Heart left ventricle (tissue), 16 donors: ENCODE results near the gene URAD. TPM values are rescaled to one million over a fixed set of nuclear protein-coding genes. Genes with fewer than 3 reads are reported as not detected.
A peak's percentile ranks its signal among the peaks of the same experiment; 100 is the strongest.

Source experiments
- ATAC-seq, 4 donors: fragments of 200-7000 bp; cut with Tn5 transposase; one replicate each; pipeline ENCODE4 v1.9.1; 2020 to 2022; ENCODE audit warnings: moderate library complexity in 4 of 4, mild to moderate bottlenecking in 3 of 4, moderate number of reproducible peaks in 1 of 4
- DNase-seq, 5 donors: peaks; one replicate each; pipeline ENCODE4 v3.0.0-alpha.2; 2020
- H3K27ac ChIP-seq, 12 donors: fragments of 200-600 bp; sonication (generic) in 4 of 12; one replicate each; pipeline versions ENCODE4 v1.5.0 to v1.8.0; 2016 to 2022; ENCODE audit warnings: mild to moderate bottlenecking in 2 of 12
- H3K27me3 ChIP-seq, 9 donors: fragments of 200-600 bp; sonication (generic) in 2 of 9; one replicate each; pipeline versions ENCODE4 v1.5.1 to v1.8.0; 2016 to 2022; ENCODE audit warnings: mild to moderate bottlenecking in 3 of 9
- H3K36me3 ChIP-seq, 9 donors: fragments of 200-600 bp; sonication (generic) in 2 of 9; one replicate each; pipeline versions ENCODE4 v1.5.0 to v1.8.0; 2018 to 2022; ENCODE audit warnings: mild to moderate bottlenecking in 2 of 9
- H3K4me1 ChIP-seq, 12 donors: fragments of 200-600 bp; sonication (generic) in 4 of 12; one replicate each; pipeline versions ENCODE4 v1.5.0 to v1.8.0; 2016 to 2022; ENCODE audit warnings: mild to moderate bottlenecking in 3 of 12
- H3K4me3 ChIP-seq, 12 donors: fragments of 200-600 bp; sonication (generic) in 4 of 12; one replicate each; pipeline versions ENCODE4 v1.5.0 to v1.8.0; 2017 to 2022; ENCODE audit warnings: mild to moderate bottlenecking in 9 of 12, moderate library complexity in 4 of 12
- H3K9me3 ChIP-seq, 12 donors: fragments of 200-600 bp; sonication (generic) in 4 of 12; one replicate each; pipeline versions ENCODE4 v1.5.0 to v1.8.0; 2016 to 2022; ENCODE audit warnings: mild to moderate bottlenecking in 1 of 12
- POLR2A ChIP-seq, 2 donors: fragments of 450-650 bp; IDR thresholded peaks; one replicate each; pipeline ENCODE4 v1.6.1; 2017; ENCODE audit warnings: antibody characterized with exemption in 2 of 2, mild to moderate bottlenecking in 2 of 2, moderate library complexity in 2 of 2
- WGBS, 4 donors: extraction: QIAGEN DNeasy Blood & Tissue Kit in 2 of 4; methylation state at CpG; one replicate each; pipeline versions ENCODE4 v1.1.5 to v1.1.7; 2013 to 2018; 5-methylcytosine and 5-hydroxymethylcytosine counted together
- intact Hi-C, 10 donors: fragments of 100-400 bp; cut with DNase I; formaldehyde crosslinking; loops; one replicate each; pipeline versions ENCODE4 v1.11.1 to v1.14.2; 2022
- polyA plus RNA-seq, 2 donors: library from polyadenylated mRNA; stranded (reverse); fragments of 200-250 nt; gene quantifications; one replicate each; pipeline ENCODE4 v1.2.3, GENCODE V29; 2013
- total RNA-seq, 9 donors: library from RNA; depleted of rRNA in 2 of 9; stranded (reverse); fragments of >200 nt in 2 of 9; fragmentation: NEBNext Ultra II Directional in 3 of 9; extraction: Animal tissue kit (Norgen Biotek cat#: 25700) in 3 of 9; gene quantifications; one replicate each; pipeline versions ENCODE4 v1.1.0 to v1.2.4, GENCODE V29; 2016 to 2023
- TF ChIP-seq, protein P1 (sequence below), 12 donors: fragments of 200-600 bp; sonication (generic) in 4 of 12; IDR thresholded peaks; one replicate each; pipeline versions ENCODE4 v1.5.0 to v1.8.0; 2018 to 2022; ENCODE audit warnings: antibody characterized with exemption in 12 of 12, mild to moderate bottlenecking in 5 of 12
- donor health status: ischemic (EF 13 %, LVEDD 7.1; RV severe dilation, severe dysfunction).
- donor health status: healthy with polysubstance abuse.
- donor health status: DM: no; HTN: yes; CAD: no.
- donor health status: DM: no; HTN: no; CAD: no.
- donor health status: ischemic (EF 25% LVEDD 6.9; RV normal size, moderate dysfunction).
- donor health status: ischemic (EF 25% LVEDD 5.7; RV mildly dilated, moderate dysfunction).
- donor health status: healthy.
- donor health status: DM: yes; HTN: yes; CAD: no.
- donor health status: ischemic (EF 35%, LVEDD 5.7; RV mildly dilated, moderate dysfunction).
- donor health status: nonischemic (EF 11% LVEDD 7.7; RV severe dilation, severe dysfunction).
- donor health status: DM: yes; HTN: yes; CAD: no.
- donor health status: PGD.
- donor health status: ischemic (EF 29% LVEDD 5.4; RV normal size, mild dysfunction).
- donor health status: nonischemic (EF 23%, LVEDD 6.1; RV moderate dilation, normal function).

The URAD gene
- total and polyA plus RNA-seq, 11 donors, result not detected

DNA sequence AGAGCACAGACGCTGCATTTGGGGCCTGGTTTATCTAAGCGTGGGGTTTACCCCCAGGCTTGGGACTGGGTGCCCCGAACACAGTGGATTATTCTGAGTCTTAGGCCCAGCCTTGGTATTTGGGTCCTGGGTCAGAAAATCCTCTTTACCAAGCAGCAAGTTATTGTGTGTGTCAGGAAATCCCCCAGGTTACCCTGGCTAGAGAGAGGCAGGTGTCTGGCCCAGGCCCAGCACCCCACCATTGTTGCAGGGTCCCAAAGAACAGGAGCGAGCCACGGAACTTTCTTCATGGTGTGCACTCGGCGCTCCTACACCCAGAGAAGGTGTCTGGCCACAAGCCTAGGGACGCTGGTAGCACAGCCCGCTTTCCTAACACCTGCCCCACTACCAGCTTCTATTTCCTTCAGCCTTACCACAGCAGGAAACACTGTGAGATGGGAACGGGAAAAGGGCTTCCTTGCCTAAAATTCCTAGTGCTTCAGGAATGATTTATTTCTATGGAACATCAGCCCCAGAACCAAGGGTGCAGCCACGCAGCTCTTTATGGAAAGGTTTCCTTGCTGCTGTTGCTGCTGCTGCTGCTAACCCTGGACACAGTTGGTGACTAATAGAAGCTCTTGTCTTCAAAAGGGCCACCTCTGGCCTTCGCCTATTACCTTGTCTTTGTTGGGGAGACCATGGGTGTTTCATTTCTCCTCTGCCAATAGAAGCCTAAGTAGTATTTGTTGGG lies 12.0 kb downstream of the URAD start:
- Histone ChIP-seq H3K36me3 (no peaks in the 10 kb centered on the region), H3K4me1 (peaks cover 0 to 38% (median 11%) of the 10 kb centered on the region in 12 donors), H3K9me3 (no peaks in the 10 kb centered on the region), H3K4me3 (no peak overlapping the region), H3K27ac (no peak overlapping the region), H3K27me3 (peaks cover 75 to 100% (median 98%) of the 10 kb centered on the region in 9 donors)
- TF ChIP-seq POLR2A (IDR thresholded peaks at IDR 0.05), result no peak
- TF ChIP-seq, protein P1, sequence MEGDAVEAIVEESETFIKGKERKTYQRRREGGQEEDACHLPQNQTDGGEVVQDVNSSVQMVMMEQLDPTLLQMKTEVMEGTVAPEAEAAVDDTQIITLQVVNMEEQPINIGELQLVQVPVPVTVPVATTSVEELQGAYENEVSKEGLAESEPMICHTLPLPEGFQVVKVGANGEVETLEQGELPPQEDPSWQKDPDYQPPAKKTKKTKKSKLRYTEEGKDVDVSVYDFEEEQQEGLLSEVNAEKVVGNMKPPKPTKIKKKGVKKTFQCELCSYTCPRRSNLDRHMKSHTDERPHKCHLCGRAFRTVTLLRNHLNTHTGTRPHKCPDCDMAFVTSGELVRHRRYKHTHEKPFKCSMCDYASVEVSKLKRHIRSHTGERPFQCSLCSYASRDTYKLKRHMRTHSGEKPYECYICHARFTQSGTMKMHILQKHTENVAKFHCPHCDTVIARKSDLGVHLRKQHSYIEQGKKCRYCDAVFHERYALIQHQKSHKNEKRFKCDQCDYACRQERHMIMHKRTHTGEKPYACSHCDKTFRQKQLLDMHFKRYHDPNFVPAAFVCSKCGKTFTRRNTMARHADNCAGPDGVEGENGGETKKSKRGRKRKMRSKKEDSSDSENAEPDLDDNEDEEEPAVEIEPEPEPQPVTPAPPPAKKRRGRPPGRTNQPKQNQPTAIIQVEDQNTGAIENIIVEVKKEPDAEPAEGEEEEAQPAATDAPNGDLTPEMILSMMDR (IDR thresholded peaks at IDR 0.05), result no peak
- intact Hi-C loops, result no loop called here
- 7 to 17% (median 9%) methylated on average over 9 to 12 of the region's 12 CpGs for WGBS, 4 donors
- ATAC-seq (no peak), DNase-seq (no peak)

DNA sequence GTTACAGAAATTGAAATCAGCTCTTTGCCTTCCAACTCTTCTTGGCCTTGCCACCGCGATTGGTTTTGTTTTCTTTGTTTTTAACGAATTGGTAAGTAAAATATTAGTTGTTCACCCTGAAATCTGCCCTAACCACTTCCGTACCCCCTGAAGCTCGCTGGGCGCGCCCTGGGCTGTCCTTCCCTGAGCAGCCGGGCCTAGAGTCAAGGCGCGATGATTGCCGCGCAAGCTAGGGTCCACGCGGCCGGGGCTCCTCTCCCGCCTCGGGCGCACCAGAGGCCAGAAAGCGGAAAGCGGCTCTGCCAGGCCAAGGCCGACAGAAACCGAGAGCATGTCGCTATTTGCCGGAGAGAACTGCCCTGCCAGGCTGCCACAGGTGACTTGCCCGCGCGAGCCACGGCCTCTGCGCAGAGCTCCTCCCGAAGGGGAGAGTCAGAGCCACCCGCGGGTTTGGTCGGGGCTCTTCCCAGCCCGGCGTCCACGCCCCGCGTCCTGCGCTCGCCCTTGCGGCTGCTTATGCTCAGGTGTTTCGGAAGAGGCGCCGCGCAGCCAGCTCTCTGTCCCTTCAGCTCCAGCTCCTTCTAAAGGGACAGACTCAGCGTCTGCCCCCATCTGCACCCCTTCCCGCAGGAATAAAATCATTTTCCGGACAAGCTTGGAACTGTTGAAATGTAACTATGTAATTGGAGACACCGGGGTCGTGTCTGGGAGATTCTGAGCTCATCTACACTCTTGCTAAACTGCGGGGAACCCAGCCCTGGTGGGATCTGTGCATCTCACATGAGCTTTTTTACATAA lies 12.7 kb downstream of the URAD start:
- no peak overlapping the region for H3K27ac ChIP-seq
- TF ChIP-seq POLR2A (IDR thresholded peaks at IDR 0.05), result no peak
- TF ChIP-seq, protein P1 (IDR thresholded peaks at IDR 0.05), result no peak
- 2 to 3% (median 3%) methylated on average over 25 to 51 of the region's 51 CpGs for WGBS, 4 donors
- no peaks in the 10 kb centered on the region for H3K9me3 ChIP-seq
- DNase-seq (no peak), ATAC-seq (no peak)
- peaks cover 0 to 37% (median 11%) of the 10 kb centered on the region in 12 donors for H3K4me1 ChIP-seq
- H3K4me3 ChIP-seq, result peak overlapping the region in 1 of 12 donors; percentile 5
- H3K36me3 ChIP-seq, result no peaks in the 10 kb centered on the region
- intact Hi-C loops, result no loop called here
- peaks cover 77 to 100% (median 98%) of the 10 kb centered on the region in 9 donors for H3K27me3 ChIP-seq

DNA sequence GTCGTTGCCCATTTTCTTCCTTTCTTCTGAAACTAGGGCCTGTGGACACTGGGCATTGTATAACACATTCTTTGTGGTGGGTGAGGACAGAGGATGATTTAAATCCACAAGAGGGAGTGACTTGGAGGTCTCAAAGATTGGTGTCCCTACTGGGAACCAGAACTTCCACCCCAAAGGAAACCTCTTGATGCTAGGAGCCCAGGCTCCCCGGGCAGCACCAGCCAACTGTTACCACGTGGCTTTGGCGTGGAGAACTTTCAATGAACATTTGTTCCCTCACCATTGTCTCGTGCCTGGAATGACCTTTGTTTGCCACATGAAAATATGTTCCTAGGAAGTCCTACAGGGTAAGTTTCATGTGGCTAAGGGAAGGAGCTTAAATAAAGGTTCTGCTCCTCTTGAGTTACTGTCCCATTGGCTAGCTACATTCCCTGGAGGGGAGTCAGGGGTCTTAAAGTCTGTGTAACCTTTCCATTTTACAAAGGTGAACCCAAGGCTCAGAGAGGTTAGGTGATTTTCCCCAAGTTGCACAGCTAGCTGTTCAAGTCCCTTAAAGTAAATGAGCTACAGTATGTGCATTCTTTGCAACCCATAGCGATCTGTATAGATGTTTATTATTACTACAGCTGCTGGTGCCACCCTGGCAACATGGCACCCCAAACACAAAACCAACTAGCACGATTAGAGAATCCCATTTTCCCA lies 14.4 kb downstream of the URAD start:
- ATAC-seq, result no peak
- TF ChIP-seq, protein P1 (IDR thresholded peaks at IDR 0.05), result no peak
- no peak for TF ChIP-seq POLR2A (IDR thresholded peaks at IDR 0.05)
- Histone ChIP-seq H3K4me1 (peaks cover 0 to 21% (median 5%) of the 10 kb centered on the region in 12 donors), H3K27me3 (peaks cover 71 to 100% (median 98%) of the 10 kb centered on the region in 9 donors), H3K9me3 (no peaks in the 10 kb centered on the region), H3K4me3 (no peak overlapping the region), H3K27ac (no peak overlapping the region), H3K36me3 (no peaks in the 10 kb centered on the region)
- DNase-seq, result no peak
- intact Hi-C loops, result no loop called here
- WGBS, 4 donors, result 10% methylated on average over 7 of the region's 7 CpGs

DNA sequence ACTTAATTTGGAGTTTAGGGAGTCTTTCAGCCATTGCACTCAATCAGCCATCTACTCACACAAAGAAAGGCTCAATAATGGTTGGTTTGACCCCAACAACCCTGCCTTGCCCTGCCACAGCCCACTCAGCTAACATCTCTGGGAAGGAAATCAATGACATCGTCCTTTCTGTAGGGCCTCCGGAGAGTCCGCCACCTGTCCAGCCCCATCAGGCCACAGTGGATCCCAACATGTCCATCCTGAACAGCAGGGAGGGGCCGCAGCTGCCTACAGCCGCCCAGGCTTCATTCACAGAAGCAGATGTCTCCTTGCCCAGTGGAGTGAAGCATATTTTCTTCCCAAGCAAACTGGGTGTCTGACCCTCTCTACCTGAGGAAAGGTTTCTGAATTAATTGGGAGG lies 15.2 kb downstream of the URAD start:
- intact Hi-C loops, result no loop called here
- 15 to 26% (median 23%) methylated on average over 2 to 5 of the region's 5 CpGs for WGBS, 4 donors
- no peak for DNase-seq

More for the DNA sequence above, 15.2 kb downstream of the URAD start:
- H3K36me3 ChIP-seq, result no peaks in the 10 kb centered on the region
- TF ChIP-seq POLR2A (IDR thresholded peaks at IDR 0.05), result no peak
- TF ChIP-seq, protein P1 (IDR thresholded peaks at IDR 0.05), result no peak
- no peak overlapping the region for H3K27ac ChIP-seq
- no peak for ATAC-seq
- H3K27me3 ChIP-seq, result peaks cover 71 to 100% (median 98%) of the 10 kb centered on the region in 9 donors
- no peaks in the 10 kb centered on the region for H3K9me3 ChIP-seq
- peaks cover 0 to 22% (median 8%) of the 10 kb centered on the region in 12 donors for H3K4me1 ChIP-seq
- no peak overlapping the region for H3K4me3 ChIP-seq
